Measurements from ENCODE around the gene GTPBP3. TPM values are rescaled to one million over a fixed set of nuclear protein-coding genes. Genes with fewer than 3 reads are reported as not detected.

Gene GTPBP3
- total and polyA plus RNA-seq, 2 experiments from 2014 or later: 25.4 to 67.8 TPM

- TF ChIP-seq REST (IDR thresholded peaks at IDR 0.05; ENCODE audit: unreplicated experiment) (peak; percentile 1), CREB1 (CRISPR knock-in tag; IDR thresholded peaks at IDR 0.05; ENCODE audit: low read depth) (peak; percentile 40; the same call in 1 of the 2 replicates), ZNF331 (CRISPR knock-in tag; IDR thresholded peaks at IDR 0.05; ENCODE audit: low read depth) (no peak), EZH2 (IDR thresholded peaks at IDR 0.05; ENCODE audit: low read depth, unreplicated experiment) (no peak), EZH2phosphoT487 (IDR thresholded peaks at IDR 0.05; ENCODE audit: unreplicated experiment) (no peak), CTCF (conservative IDR thresholded peaks at IDR 0.05; ENCODE audit: low read depth in 2 of 2) (peak; percentile 49 to 77), STAT1 (IDR thresholded peaks at IDR 0.05; ENCODE audit: unreplicated experiment) (no peak), POLR2AphosphoS5 (IDR thresholded peaks at IDR 0.05; ENCODE audit: low read depth) (peak; percentile 56)
- Histone ChIP-seq H3K9me2 (ENCODE audit: insufficient read depth) (no peaks in the 10 kb centered on the region), H3K36me3 (ENCODE audit: insufficient read depth) (no peaks in the 10 kb centered on the region), H3K4me1 (ENCODE audit: insufficient read depth) (peaks cover 9% of the 10 kb centered on the region; the same call in 1 of the 2 replicates), H4K20me1 (replicated peaks; ENCODE audit: insufficient read depth) (no peaks in the 10 kb centered on the region; the same call in 1 of the 2 replicates), H3K4me3 (peak overlapping the region; percentile 86), H3K27ac (ENCODE audit: low read depth) (peak overlapping the region; percentile 84; the same call in 1 of the 2 replicates), H3K79me2 (replicated peaks; ENCODE audit: insufficient read depth) (no peaks in the 10 kb centered on the region), H3K27me3 (ENCODE audit: insufficient read depth) (peaks cover 10% of the 10 kb centered on the region; the same call in 1 of the 2 replicates), H2AFZ (peak overlapping the region; percentile 97), H3F3A (replicated peaks; ENCODE audit: low read depth) (peaks cover 20% of the 10 kb centered on the region), H3K4me2 (peak overlapping the region; percentile 98)
- no peaks in the 10 kb centered on the region; the same call in 2 of the 3 replicates for H3K36me3 Mint-ChIP-seq (ENCODE audit: low read depth)
- no peak overlapping the region for H3K27ac Mint-ChIP-seq
- DNase-seq (ENCODE audit: low spot score) (peak; percentile 98), ATAC-seq (peak; percentile 87)
- H3K4me3 Mint-ChIP-seq: peak overlapping the region; percentile 94
- peaks cover 10% of the 10 kb centered on the region for H3K4me1 Mint-ChIP-seq
- peaks cover 12% of the 10 kb centered on the region for H3K27me3 Mint-ChIP-seq (ENCODE audit: insufficient read depth, low read depth, poor library complexity)
- peaks cover 14% of the 10 kb centered on the region for H3K9me3 Mint-ChIP-seq
Observed at GRCh38 chr19:17390665-17391370, 53.5 kb downstream of the GTPBP3 start.
